Spleen (tissue), 11 donors: ENCODE results near the gene RIMS3. TPM values are rescaled to one million over a fixed set of nuclear protein-coding genes. Genes with fewer than 3 reads are reported as not detected.
"Not testable (repeated sequence)": the region's sequence is repeated elsewhere in the genome, so short reads cannot be mapped to it uniquely, and the experiment has no call there.

ENCODE experiments used
- DNase-seq: peaks from one replicate; pipeline ENCODE4 v3.0.0-alpha.2; 2020
- H3K27ac ChIP-seq, 8 donors: fragments of 200-600 bp; sonication (generic) in 7 of 8; 1 replicate in 4 of 8; 2 replicates in 4 of 8; pipeline versions ENCODE4 v1.5.0 to v1.8.0; 2016 to 2021; ENCODE audit warnings: inconsistent platforms in 4 of 8, mild to moderate bottlenecking in 4 of 8, moderate library complexity in 1 of 8
- H3K27me3 ChIP-seq, 7 donors: fragments of 200-600 bp; sonication (generic) in 6 of 7; replicated peaks in 1 of 7; 1 replicate in 4 of 7; 2 replicates in 3 of 7; pipeline versions ENCODE4 v1.5.0 to v1.8.0; 2016 to 2021; ENCODE audit warnings: inconsistent platforms in 3 of 7, mild to moderate bottlenecking in 1 of 7
- H3K36me3 ChIP-seq, 6 donors: fragments of 200-600 bp; sonication (generic) in 5 of 6; 1 replicate in 4 of 6; 2 replicates in 2 of 6; pipeline versions ENCODE4 v1.5.0 to v1.8.0; 2016 to 2021; ENCODE audit warnings: inconsistent platforms in 2 of 6
- H3K4me1 ChIP-seq, 6 donors: fragments of 200-600 bp; sonication (generic) in 5 of 6; 1 replicate in 3 of 6; 2 replicates in 3 of 6; pipeline versions ENCODE4 v1.5.0 to v1.8.0; 2016 to 2021; ENCODE audit warnings: inconsistent platforms in 3 of 6
- H3K4me3 ChIP-seq, 8 donors: fragments of 200-600 bp; sonication (generic) in 7 of 8; 1 replicate in 4 of 8; 2 replicates in 4 of 8; pipeline versions ENCODE4 v1.5.0 to v1.8.0; 2016 to 2021; ENCODE audit warnings: inconsistent platforms in 4 of 8, mild to moderate bottlenecking in 4 of 8, moderate library complexity in 2 of 8
- H3K9me3 ChIP-seq, 8 donors: fragments of 200-600 bp; sonication (generic) in 7 of 8; 1 replicate in 4 of 8; 2 replicates in 4 of 8; pipeline versions ENCODE4 v1.5.0 to v1.8.0; 2016 to 2021; ENCODE audit warnings: inconsistent platforms in 4 of 8
- POLR2A ChIP-seq, 3 donors: fragments of 450-650 bp; IDR thresholded peaks; one replicate each; pipeline ENCODE4 v1.5.1; 2017; ENCODE audit warnings: antibody characterized with exemption in 3 of 3, mild to moderate bottlenecking in 1 of 3
- POLR2AphosphoS5 ChIP-seq, 3 donors: sonication (generic); formaldehyde crosslinking; IDR thresholded peaks; one replicate each; pipeline ENCODE4 v1.5.1; 2017; ENCODE audit warnings: antibody characterized with exemption in 3 of 3
- WGBS, 5 donors: extraction: QIAGEN DNeasy Blood & Tissue Kit in 3 of 5; methylation state at CpG; one replicate each; pipeline versions ENCODE4 v1.1.5 to v1.1.7; 2013 to 2018; 5-methylcytosine and 5-hydroxymethylcytosine counted together
- intact Hi-C: fragments of 100-400 bp; cut with DNase I; formaldehyde crosslinking; loops from one replicate; pipeline ENCODE4 v1.15.0; 2023; ENCODE audit warnings: low total_unique reads
- polyA plus RNA-seq, 3 donors: library from polyadenylated mRNA; stranded (reverse); fragments of 200-250 nt; gene quantifications; one replicate each; pipeline ENCODE4 v1.2.1, GENCODE V29; 2013
- total RNA-seq, 7 donors: library from RNA; depleted of rRNA in 3 of 7; stranded (reverse); fragments of >200 nt in 3 of 7; fragmentation: NEBNext Ultra II Directional in 4 of 7; extraction: Animal tissue kit (Norgen Biotek cat#: 25700) in 4 of 7; gene quantifications; one replicate each; pipeline versions ENCODE4 v1.1.0 to v1.2.1, GENCODE V29; 2016 to 2021
- TF ChIP-seq, protein P1 (sequence below), 11 experiments: fragments of 200-600 bp in 7 of 11; fragments of 450-650 bp in 4 of 11; sonication (generic) in 4 of 11; IDR thresholded peaks in 8 of 11; conservative IDR thresholded peaks in 3 of 11; 1 replicate in 7 of 11; 2 replicates in 4 of 11; pipeline versions ENCODE4 v1.4.0 to v1.8.0; 2016 to 2021; ENCODE audit warnings: antibody characterized with exemption in 11 of 11, inconsistent platforms in 4 of 11, mild to moderate bottlenecking in 1 of 11
- donor health status: healthy with polysubstance abuse.
- donor health status: DM: no; HTN: no; CAD: no; lungs with moderate emphysema.
- donor health status: DM: no; HTN: no; CAD: no.
- donor health status: Bipolar disorder and iron deficiency.
- donor health status: healthy.
- donor health status: DM: no; HTN: no; CAD: no.
- donor health status: DM: yes; HTN: yes; CAD: no.

RIMS3 gene
- total and polyA plus RNA-seq, 10 donors: 0.30 to 6.9 (median 2.7) TPM

DNA sequence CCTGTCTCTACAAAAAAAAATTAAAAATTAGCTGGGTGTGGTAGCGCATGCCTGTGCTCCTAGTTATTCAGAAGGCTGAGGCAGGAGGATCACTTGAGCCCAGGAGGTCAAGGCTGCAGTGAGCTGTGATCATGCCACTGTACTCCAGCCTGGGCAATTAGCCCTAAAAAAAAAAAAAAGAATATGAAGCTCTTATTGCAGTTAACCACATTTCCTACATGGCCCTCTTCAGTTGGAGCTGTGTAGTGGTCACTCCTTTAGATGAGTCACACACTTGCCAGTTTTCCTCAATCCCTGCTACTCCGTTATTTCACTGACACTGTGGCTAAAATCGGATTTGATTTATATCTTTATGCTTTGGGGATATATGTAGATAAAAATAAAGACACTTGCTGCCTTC lies 37.8 kb upstream of the RIMS3 start:
- TF ChIP-seq POLR2AphosphoS5 (IDR thresholded peaks at IDR 0.05): no peak
- no peak overlapping the region for H3K4me3 ChIP-seq
- intact Hi-C loops: no loop called here
- DNase-seq: no peak
- WGBS, 5 donors: 67 to 77% (median 70%) methylated on average over 3 of the region's 3 CpGs
- H3K27ac ChIP-seq: peak overlapping the region in 4 of 8 donors; percentile 11 to 58 (median 27)
- H3K4me1 ChIP-seq: peaks cover 30 to 88% (median 72%) of the 10 kb centered on the region in 6 donors
- H3K9me3 ChIP-seq: no peaks in the 10 kb centered on the region
- no peaks in the 10 kb centered on the region for H3K36me3 ChIP-seq
- no peaks in the 10 kb centered on the region for H3K27me3 ChIP-seq

GRCh38 chr1:40702810-40703209 lies 37.3 kb upstream of the RIMS3 start:
- DNase-seq, intact Hi-C loops, H3K4me3 ChIP-seq, H3K27me3 ChIP-seq, H3K9me3 ChIP-seq, H3K36me3 ChIP-seq: not testable (repeated sequence)
- WGBS, 5 donors: 75 to 88% (median 83%) methylated on average over 9 of the region's 9 CpGs
- peak overlapping the region in 2 of 8 donors; percentile 45 to 48 for H3K27ac ChIP-seq
- H3K4me1 ChIP-seq: peaks cover 30 to 88% (median 72%) of the 10 kb centered on the region in 6 donors

DNA sequence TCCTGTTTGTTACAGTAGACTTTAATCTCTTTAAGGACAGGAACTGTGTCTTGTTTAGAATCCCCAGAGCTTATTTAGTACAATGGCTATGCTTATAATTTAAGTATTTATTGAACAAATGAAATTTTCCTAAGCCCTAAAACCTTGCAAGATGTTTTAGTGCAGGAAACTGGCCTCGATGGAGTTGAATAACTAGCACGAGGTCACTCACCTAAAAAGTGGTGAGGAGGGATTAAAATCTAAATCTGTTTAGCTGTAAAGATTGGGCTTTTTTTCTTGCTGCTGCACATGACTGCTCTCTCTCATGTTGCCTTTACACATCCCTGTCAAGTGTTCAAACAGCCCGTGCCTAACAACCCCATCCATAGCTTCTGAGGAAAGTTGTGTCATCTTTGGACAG lies 36.2 kb upstream of the RIMS3 start:
- Histone ChIP-seq H3K27ac (peak overlapping the region in 3 of 8 donors; percentile 20 to 28 (median 27)), H3K4me1 (peaks cover 39 to 96% (median 81%) of the 10 kb centered on the region in 6 donors), H3K27me3 (no peaks in the 10 kb centered on the region), H3K9me3 (no peaks in the 10 kb centered on the region), H3K36me3 (peaks cover 0 to 1% (median 0%) of the 10 kb centered on the region in 6 donors), H3K4me3 (no peak overlapping the region)
- 44 to 62% (median 54%) methylated on average over 3 of the region's 3 CpGs for WGBS, 5 donors
- TF ChIP-seq, protein P1, sequence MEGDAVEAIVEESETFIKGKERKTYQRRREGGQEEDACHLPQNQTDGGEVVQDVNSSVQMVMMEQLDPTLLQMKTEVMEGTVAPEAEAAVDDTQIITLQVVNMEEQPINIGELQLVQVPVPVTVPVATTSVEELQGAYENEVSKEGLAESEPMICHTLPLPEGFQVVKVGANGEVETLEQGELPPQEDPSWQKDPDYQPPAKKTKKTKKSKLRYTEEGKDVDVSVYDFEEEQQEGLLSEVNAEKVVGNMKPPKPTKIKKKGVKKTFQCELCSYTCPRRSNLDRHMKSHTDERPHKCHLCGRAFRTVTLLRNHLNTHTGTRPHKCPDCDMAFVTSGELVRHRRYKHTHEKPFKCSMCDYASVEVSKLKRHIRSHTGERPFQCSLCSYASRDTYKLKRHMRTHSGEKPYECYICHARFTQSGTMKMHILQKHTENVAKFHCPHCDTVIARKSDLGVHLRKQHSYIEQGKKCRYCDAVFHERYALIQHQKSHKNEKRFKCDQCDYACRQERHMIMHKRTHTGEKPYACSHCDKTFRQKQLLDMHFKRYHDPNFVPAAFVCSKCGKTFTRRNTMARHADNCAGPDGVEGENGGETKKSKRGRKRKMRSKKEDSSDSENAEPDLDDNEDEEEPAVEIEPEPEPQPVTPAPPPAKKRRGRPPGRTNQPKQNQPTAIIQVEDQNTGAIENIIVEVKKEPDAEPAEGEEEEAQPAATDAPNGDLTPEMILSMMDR (IDR thresholded peaks at IDR 0.05 in 8 of 11, conservative IDR thresholded peaks at IDR 0.05 in 3 of 11): no peak
- TF ChIP-seq POLR2A (IDR thresholded peaks at IDR 0.05) (no peak), POLR2AphosphoS5 (IDR thresholded peaks at IDR 0.05) (no peak)
- DNase-seq: no peak
- intact Hi-C loops: no loop called here

DNA sequence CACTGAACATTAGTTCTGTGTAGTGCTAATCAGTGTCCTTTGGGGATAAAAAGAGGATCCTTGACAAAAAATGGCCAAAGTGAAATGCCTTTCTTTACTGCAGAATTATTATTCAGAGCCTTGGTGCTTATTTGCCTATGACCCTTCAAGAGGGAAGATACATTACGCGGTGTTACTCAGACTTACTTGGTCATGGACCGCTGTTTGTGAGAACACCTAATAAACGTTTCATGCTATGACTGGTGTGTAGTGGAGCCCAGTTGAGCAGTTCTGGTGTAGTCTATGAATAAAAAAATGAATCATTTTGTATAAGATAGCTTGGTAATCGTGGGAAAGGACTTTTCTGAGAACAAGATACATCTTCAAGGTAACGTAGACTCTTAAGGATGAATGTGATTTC lies 34.3 kb upstream of the RIMS3 start:
- Histone ChIP-seq H3K4me3 (peak overlapping the region in 1 of 8 donors; percentile 3), H3K27me3 (no peaks in the 10 kb centered on the region), H3K4me1 (peaks cover 57 to 100% (median 96%) of the 10 kb centered on the region in 6 donors), H3K36me3 (peaks cover 0 to 6% (median 0%) of the 10 kb centered on the region in 6 donors), H3K27ac (peak overlapping the region in 5 of 8 donors; percentile 41 to 67 (median 59)), H3K9me3 (no peaks in the 10 kb centered on the region)
- DNase-seq: no peak
- TF ChIP-seq POLR2AphosphoS5 (IDR thresholded peaks at IDR 0.05): no peak
- no peak for TF ChIP-seq POLR2A (IDR thresholded peaks at IDR 0.05)
- TF ChIP-seq, protein P1 (IDR thresholded peaks at IDR 0.05 in 8 of 11, conservative IDR thresholded peaks at IDR 0.05 in 3 of 11): no peak
- intact Hi-C loops: no loop called here
- 71 to 85% (median 77%) methylated on average over 6 of the region's 6 CpGs for WGBS, 5 donors

GRCh38 chr1:40697436-40697835 lies 32.0 kb upstream of the RIMS3 start:
- no peaks in the 10 kb centered on the region for H3K27me3 ChIP-seq
- intact Hi-C loops: no loop called here
- DNase-seq: no peak
- peaks cover 0 to 6% (median 0%) of the 10 kb centered on the region in 6 donors for H3K36me3 ChIP-seq
- 66 to 77% (median 71%) methylated on average over 5 of the region's 5 CpGs for WGBS, 5 donors
- H3K9me3 ChIP-seq: no peaks in the 10 kb centered on the region
- H3K4me1 ChIP-seq: peaks cover 65 to 100% (median 98%) of the 10 kb centered on the region in 6 donors
- H3K4me3 ChIP-seq: peak overlapping the region in 1 of 8 donors; percentile 0
- peak overlapping the region in 3 of 8 donors; percentile 67 to 100 (median 97) for H3K27ac ChIP-seq
- TF ChIP-seq, protein P1 (IDR thresholded peaks at IDR 0.05 in 8 of 11, conservative IDR thresholded peaks at IDR 0.05 in 3 of 11): no peak
- TF ChIP-seq POLR2AphosphoS5 (IDR thresholded peaks at IDR 0.05) (no peak), POLR2A (IDR thresholded peaks at IDR 0.05) (no peak)
